GM19463 (cell line): ENCODE results near the gene BCL2.

Source experiments
- ATAC-seq: cut with Tn5 transposase; IDR thresholded peaks from one replicate; pipeline ENCODE4 v1.9.1; 2021; ENCODE audit warnings: mild to moderate bottlenecking, moderate library complexity; ENCODE audit not compliant: unreplicated experiment

The BCL2 gene

GRCh38 chr18:63126134-63127069, 193.2 kb downstream of the BCL2 start:
- no peak for ATAC-seq

GRCh38 chr18:63120620-63121019, 198.9 kb downstream of the BCL2 start:
- ATAC-seq, result no peak

GRCh38 chr18:63119647-63120046, 199.9 kb downstream of the BCL2 start:
- no peak for ATAC-seq

GRCh38 chr18:63113899-63114565, 205.5 kb downstream of the BCL2 start:
- no peak for ATAC-seq

GRCh38 chr18:63112706-63113105, 206.9 kb downstream of the BCL2 start:
- ATAC-seq, result no peak

GRCh38 chr18:63111671-63112402, 207.7 kb downstream of the BCL2 start:
- ATAC-seq, result no peak

GRCh38 chr18:63109802-63110201, 209.8 kb downstream of the BCL2 start:
- ATAC-seq, result no peak

- no peak for ATAC-seq
These were observed 210.5 kb downstream of the BCL2 start for GRCh38 chr18:63109022-63109421.

GRCh38 chr18:63107931-63108330, 211.6 kb downstream of the BCL2 start:
- ATAC-seq, result no peak

- ATAC-seq, result peak; percentile 42
These were observed 212.3 kb downstream of the BCL2 start for GRCh38 chr18:63107171-63107845.

- peak; percentile 22 for ATAC-seq
These were observed 212.8 kb downstream of the BCL2 start for GRCh38 chr18:63106727-63107126.

GRCh38 chr18:63105636-63106316, 213.8 kb downstream of the BCL2 start:
- ATAC-seq, result peak; percentile 56

- no peak for ATAC-seq
These were observed 214.7 kb downstream of the BCL2 start for GRCh38 chr18:63104868-63105267.

GRCh38 chr18:63102941-63103744, 216.4 kb downstream of the BCL2 start:
- ATAC-seq, result no peak

- no peak for ATAC-seq
These were observed 218.9 kb downstream of the BCL2 start for GRCh38 chr18:63100630-63101055.

- ATAC-seq, result peak; percentile 80
These were observed 219.5 kb downstream of the BCL2 start for GRCh38 chr18:63099848-63100629.

GRCh38 chr18:63099091-63099840, 220.3 kb downstream of the BCL2 start:
- peak; percentile 1 for ATAC-seq
